WTC11 (cell line): ENCODE data around the gene S100A13. TPM values are rescaled to one million over a fixed set of nuclear protein-coding genes. Genes with fewer than 3 reads are reported as not detected.

ENCODE experiments used
- ATAC-seq: fragments of 200-7000 bp; cut with Tn5 transposase; 2 replicates; pipeline ENCODE4 v1.10.0; 2021; ENCODE audit warnings: mild to moderate bottlenecking, moderate library complexity
- CTCF ChIA-PET: fragments of 300-600 bp; sonication (Branson Sonifier 250); formaldehyde crosslinking; loops from one replicate; lab custom pipeline; 2021; ENCODE audit warnings: antibody characterized with exemption; lab: Charles Lee
- POLR2A ChIA-PET: fragments of 350-600 bp; sonication (Branson Sonifier 250); formaldehyde crosslinking; loops from one replicate; lab custom pipeline; 2021; ENCODE audit warnings: antibody characterized with exemption; lab: Charles Lee
- DNase-seq: peaks from one replicate; pipeline ENCODE4 v3.0.0; 2021; ENCODE audit warnings: low spot score
- H3K27ac Mint-ChIP-seq: 2 replicates; pipeline ENCODE4 v1.8.0; 2021; ENCODE audit warnings: mixed read lengths
- H3K27me3 Mint-ChIP-seq: 2 replicates; pipeline ENCODE4 v1.8.0; 2021; ENCODE audit warnings: low read depth, mild to moderate bottlenecking, moderate library complexity, mixed read lengths
- H3K36me3 Mint-ChIP-seq: 2 replicates; pipeline ENCODE4 v1.8.0; 2021; ENCODE audit warnings: mixed read lengths
- H3K4me1 Mint-ChIP-seq: 2 replicates; pipeline ENCODE4 v1.8.0; 2022; ENCODE audit warnings: mixed read lengths
- H3K4me3 Mint-ChIP-seq: 2 replicates; pipeline ENCODE4 v1.8.0; 2021; ENCODE audit warnings: mild to moderate bottlenecking, moderate library complexity, mixed read lengths
- H3K9me3 Mint-ChIP-seq: 2 replicates; pipeline ENCODE4 v1.8.0; 2021; ENCODE audit warnings: mixed read lengths
- FOXJ3 ChIP-seq: sonication (generic); formaldehyde crosslinking; IDR thresholded peaks from 2 replicates; pipeline ENCODE4 v1.9.0; 2021; ENCODE audit warnings: missing genetic modification reagents, mild to moderate bottlenecking, borderline replicate concordance
- FOXK1 ChIP-seq: sonication (generic); formaldehyde crosslinking; IDR thresholded peaks from 2 replicates; pipeline ENCODE4 v1.8.0; 2022; ENCODE audit warnings: mild to moderate bottlenecking, moderate library complexity, missing genetic modification reagents
- FOXP1 ChIP-seq: sonication (generic); formaldehyde crosslinking; IDR thresholded peaks from 2 replicates; pipeline ENCODE4 v1.8.0; 2022; ENCODE audit warnings: missing genetic modification reagents, mild to moderate bottlenecking, moderate library complexity, borderline replicate concordance
- GABPB1 ChIP-seq: sonication (generic); formaldehyde crosslinking; IDR thresholded peaks from 2 replicates; pipeline ENCODE4 v1.8.1; 2023; ENCODE audit warnings: mild to moderate bottlenecking, missing genetic modification reagents
- GTF2I ChIP-seq: fragments of 250-450 bp; sonication (Bioruptor Pico); conservative IDR thresholded peaks from 2 replicates; pipeline ENCODE4 v1.4.0; 2021; ENCODE audit warnings: mild to moderate bottlenecking
- HMGXB4 ChIP-seq: sonication (generic); formaldehyde crosslinking; IDR thresholded peaks from 2 replicates; pipeline ENCODE4 v1.8.1; 2023; ENCODE audit warnings: mild to moderate bottlenecking, moderate library complexity, missing genetic modification reagents
- JAZF1 ChIP-seq: fragments of 250-450 bp; sonication (Bioruptor Pico); IDR thresholded peaks from 2 replicates; pipeline ENCODE4 v1.9.0; 2021; ENCODE audit warnings: moderate library complexity, mild to moderate bottlenecking, inconsistent platforms
- NR2C2 ChIP-seq: sonication (generic); formaldehyde crosslinking; IDR thresholded peaks from 2 replicates; pipeline ENCODE4 v1.8.0; 2022; ENCODE audit warnings: mild to moderate bottlenecking, missing genetic modification reagents
- NR3C1 ChIP-seq: sonication (generic); formaldehyde crosslinking; conservative IDR thresholded peaks from 2 replicates; pipeline ENCODE4 v1.8.1; 2023; ENCODE audit warnings: low read depth, mild to moderate bottlenecking, missing genetic modification reagents
- OVOL2 ChIP-seq: fragments of 250-450 bp; sonication (Bioruptor Pico); IDR thresholded peaks from 2 replicates; pipeline ENCODE4 v1.9.0; 2021; ENCODE audit warnings: mild to moderate bottlenecking, borderline replicate concordance
- SMAD4 ChIP-seq: sonication (generic); formaldehyde crosslinking; IDR thresholded peaks from 2 replicates; pipeline ENCODE4 v1.8.0; 2022; ENCODE audit warnings: mild to moderate bottlenecking, missing genetic modification reagents
- SP1 ChIP-seq: sonication (generic); formaldehyde crosslinking; conservative IDR thresholded peaks from 2 replicates; pipeline ENCODE4 v1.8.1; 2022; ENCODE audit warnings: missing genetic modification reagents
- TCF7 ChIP-seq: sonication (generic); formaldehyde crosslinking; IDR thresholded peaks from 2 replicates; pipeline ENCODE4 v1.8.0; 2022; ENCODE audit warnings: mild to moderate bottlenecking, low read depth, missing genetic modification reagents, moderate library complexity
- ZNF317 ChIP-seq: sonication (generic); formaldehyde crosslinking; IDR thresholded peaks from 2 replicates; pipeline ENCODE4 v1.8.1; 2023; ENCODE audit warnings: low read depth, mild to moderate bottlenecking, moderate library complexity, missing genetic modification reagents, borderline replicate concordance
- ZNF396 ChIP-seq: fragments of 250-450 bp; sonication (Bioruptor Pico); IDR thresholded peaks from 2 replicates; pipeline ENCODE4 v1.8.0; 2021; ENCODE audit warnings: mild to moderate bottlenecking, moderate library complexity, borderline replicate concordance
- ZNF423 ChIP-seq: fragments of 250-450 bp; sonication (Bioruptor Pico); IDR thresholded peaks from 2 replicates; pipeline ENCODE4 v2.1.2; 2022; ENCODE audit warnings: mild to moderate bottlenecking, moderate library complexity
- ZNF671 ChIP-seq: fragments of 250-450 bp; sonication (Bioruptor Pico); IDR thresholded peaks from 2 replicates; pipeline ENCODE4 v1.8.0; 2021; ENCODE audit warnings: mild to moderate bottlenecking
- total RNA-seq: library from RNA; stranded (reverse); gene quantifications from 3 replicates; pipeline ENCODE4 v1.2.3, GENCODE V29; 2021
- TF ChIP-seq, protein P1 (sequence below): sonication (generic); formaldehyde crosslinking; conservative IDR thresholded peaks from 2 replicates; pipeline ENCODE4 v1.8.1; 2023; ENCODE audit warnings: mild to moderate bottlenecking, low read depth, missing genetic modification reagents, moderate library complexity
- TF ChIP-seq, protein P2 (sequence below): sonication (generic); formaldehyde crosslinking; IDR thresholded peaks from 2 replicates; pipeline ENCODE4 v1.8.1; 2022; ENCODE audit warnings: missing genetic modification reagents, borderline replicate concordance
- TF ChIP-seq, protein P3 (sequence below): sonication (generic); formaldehyde crosslinking; conservative IDR thresholded peaks from 2 replicates; pipeline ENCODE4 v1.8.1; 2022; ENCODE audit warnings: mild to moderate bottlenecking, missing genetic modification reagents
- TF ChIP-seq, protein P4 (sequence below): fragments of 250-450 bp; sonication (Bioruptor Pico); IDR thresholded peaks from 2 replicates; pipeline ENCODE4 v1.9.0; 2021; ENCODE audit warnings: mild to moderate bottlenecking, borderline replicate concordance
- TF ChIP-seq, protein P5 (sequence below): sonication (generic); formaldehyde crosslinking; IDR thresholded peaks from 2 replicates; pipeline ENCODE4 v1.8.1; 2022; ENCODE audit warnings: low read depth, mild to moderate bottlenecking, moderate library complexity, missing genetic modification reagents, borderline replicate concordance

Gene S100A13
- total RNA-seq, 1 experiment from 2014 or later = 68.4 TPM

GRCh38 chr1:153655333-153655732, 28.0 kb upstream of the S100A13 start (continued):
- TF ChIP-seq, protein P1, sequence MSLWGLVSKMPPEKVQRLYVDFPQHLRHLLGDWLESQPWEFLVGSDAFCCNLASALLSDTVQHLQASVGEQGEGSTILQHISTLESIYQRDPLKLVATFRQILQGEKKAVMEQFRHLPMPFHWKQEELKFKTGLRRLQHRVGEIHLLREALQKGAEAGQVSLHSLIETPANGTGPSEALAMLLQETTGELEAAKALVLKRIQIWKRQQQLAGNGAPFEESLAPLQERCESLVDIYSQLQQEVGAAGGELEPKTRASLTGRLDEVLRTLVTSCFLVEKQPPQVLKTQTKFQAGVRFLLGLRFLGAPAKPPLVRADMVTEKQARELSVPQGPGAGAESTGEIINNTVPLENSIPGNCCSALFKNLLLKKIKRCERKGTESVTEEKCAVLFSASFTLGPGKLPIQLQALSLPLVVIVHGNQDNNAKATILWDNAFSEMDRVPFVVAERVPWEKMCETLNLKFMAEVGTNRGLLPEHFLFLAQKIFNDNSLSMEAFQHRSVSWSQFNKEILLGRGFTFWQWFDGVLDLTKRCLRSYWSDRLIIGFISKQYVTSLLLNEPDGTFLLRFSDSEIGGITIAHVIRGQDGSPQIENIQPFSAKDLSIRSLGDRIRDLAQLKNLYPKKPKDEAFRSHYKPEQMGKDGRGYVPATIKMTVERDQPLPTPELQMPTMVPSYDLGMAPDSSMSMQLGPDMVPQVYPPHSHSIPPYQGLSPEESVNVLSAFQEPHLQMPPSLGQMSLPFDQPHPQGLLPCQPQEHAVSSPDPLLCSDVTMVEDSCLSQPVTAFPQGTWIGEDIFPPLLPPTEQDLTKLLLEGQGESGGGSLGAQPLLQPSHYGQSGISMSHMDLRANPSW (CRISPR knock-in tag) = no peak
- TF ChIP-seq, protein P2, sequence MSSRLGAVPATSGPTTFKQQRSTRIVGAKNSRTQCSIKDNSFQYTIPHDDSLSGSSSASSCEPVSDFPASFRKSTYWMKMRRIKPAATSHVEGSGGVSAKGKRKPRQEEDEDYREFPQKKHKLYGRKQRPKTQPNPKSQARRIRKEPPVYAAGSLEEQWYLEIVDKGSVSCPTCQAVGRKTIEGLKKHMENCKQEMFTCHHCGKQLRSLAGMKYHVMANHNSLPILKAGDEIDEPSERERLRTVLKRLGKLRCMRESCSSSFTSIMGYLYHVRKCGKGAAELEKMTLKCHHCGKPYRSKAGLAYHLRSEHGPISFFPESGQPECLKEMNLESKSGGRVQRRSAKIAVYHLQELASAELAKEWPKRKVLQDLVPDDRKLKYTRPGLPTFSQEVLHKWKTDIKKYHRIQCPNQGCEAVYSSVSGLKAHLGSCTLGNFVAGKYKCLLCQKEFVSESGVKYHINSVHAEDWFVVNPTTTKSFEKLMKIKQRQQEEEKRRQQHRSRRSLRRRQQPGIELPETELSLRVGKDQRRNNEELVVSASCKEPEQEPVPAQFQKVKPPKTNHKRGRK (CRISPR knock-in tag) = no peak

GRCh38 chr1:153652805-153653500, 25.6 kb upstream of the S100A13 start:
- peak overlapping the region; percentile 56; the same call in 1 of the 2 replicates for H3K27ac Mint-ChIP-seq
- no peaks in the 10 kb centered on the region for H3K36me3 Mint-ChIP-seq
- ChIA-PET CTCF (interaction anchor here (1.2 kb wide), 1 partner anchor 26 kb away, joined by 4 read pairs; the partner anchor contains the start of gene S100A13), POLR2A (no interaction called here)
- H3K4me1 Mint-ChIP-seq = peaks cover under 1% of the 10 kb centered on the region; the same call in 1 of the 2 replicates
- peaks cover 2% of the 10 kb centered on the region; the same call in 1 of the 2 replicates for H3K27me3 Mint-ChIP-seq
- H3K9me3 Mint-ChIP-seq = no peaks in the 10 kb centered on the region
- no peak overlapping the region for H3K4me3 Mint-ChIP-seq
- TF ChIP-seq NR3C1 (CRISPR knock-in tag) (no peak), ZNF396 (CRISPR knock-in tag) (no peak), JAZF1 (CRISPR knock-in tag) (no peak), GABPB1 (CRISPR knock-in tag) (no peak), ZNF671 (CRISPR knock-in tag) (no peak), HMGXB4 (CRISPR knock-in tag) (no peak), NR2C2 (CRISPR knock-in tag) (no peak), SP1 (CRISPR knock-in tag) (no peak), OVOL2 (no peak), FOXP1 (no peak), TCF7 (no peak), ZNF423 (CRISPR knock-in tag) (no peak), FOXK1 (CRISPR knock-in tag) (no peak), SMAD4 (CRISPR knock-in tag) (no peak), FOXJ3 (no peak), ZNF317 (CRISPR knock-in tag) (no peak), GTF2I (CRISPR knock-in tag) (no peak)
- TF ChIP-seq, protein P3, sequence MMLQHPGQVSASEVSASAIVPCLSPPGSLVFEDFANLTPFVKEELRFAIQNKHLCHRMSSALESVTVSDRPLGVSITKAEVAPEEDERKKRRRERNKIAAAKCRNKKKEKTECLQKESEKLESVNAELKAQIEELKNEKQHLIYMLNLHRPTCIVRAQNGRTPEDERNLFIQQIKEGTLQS (CRISPR knock-in tag) = no peak
- TF ChIP-seq, protein P4, sequence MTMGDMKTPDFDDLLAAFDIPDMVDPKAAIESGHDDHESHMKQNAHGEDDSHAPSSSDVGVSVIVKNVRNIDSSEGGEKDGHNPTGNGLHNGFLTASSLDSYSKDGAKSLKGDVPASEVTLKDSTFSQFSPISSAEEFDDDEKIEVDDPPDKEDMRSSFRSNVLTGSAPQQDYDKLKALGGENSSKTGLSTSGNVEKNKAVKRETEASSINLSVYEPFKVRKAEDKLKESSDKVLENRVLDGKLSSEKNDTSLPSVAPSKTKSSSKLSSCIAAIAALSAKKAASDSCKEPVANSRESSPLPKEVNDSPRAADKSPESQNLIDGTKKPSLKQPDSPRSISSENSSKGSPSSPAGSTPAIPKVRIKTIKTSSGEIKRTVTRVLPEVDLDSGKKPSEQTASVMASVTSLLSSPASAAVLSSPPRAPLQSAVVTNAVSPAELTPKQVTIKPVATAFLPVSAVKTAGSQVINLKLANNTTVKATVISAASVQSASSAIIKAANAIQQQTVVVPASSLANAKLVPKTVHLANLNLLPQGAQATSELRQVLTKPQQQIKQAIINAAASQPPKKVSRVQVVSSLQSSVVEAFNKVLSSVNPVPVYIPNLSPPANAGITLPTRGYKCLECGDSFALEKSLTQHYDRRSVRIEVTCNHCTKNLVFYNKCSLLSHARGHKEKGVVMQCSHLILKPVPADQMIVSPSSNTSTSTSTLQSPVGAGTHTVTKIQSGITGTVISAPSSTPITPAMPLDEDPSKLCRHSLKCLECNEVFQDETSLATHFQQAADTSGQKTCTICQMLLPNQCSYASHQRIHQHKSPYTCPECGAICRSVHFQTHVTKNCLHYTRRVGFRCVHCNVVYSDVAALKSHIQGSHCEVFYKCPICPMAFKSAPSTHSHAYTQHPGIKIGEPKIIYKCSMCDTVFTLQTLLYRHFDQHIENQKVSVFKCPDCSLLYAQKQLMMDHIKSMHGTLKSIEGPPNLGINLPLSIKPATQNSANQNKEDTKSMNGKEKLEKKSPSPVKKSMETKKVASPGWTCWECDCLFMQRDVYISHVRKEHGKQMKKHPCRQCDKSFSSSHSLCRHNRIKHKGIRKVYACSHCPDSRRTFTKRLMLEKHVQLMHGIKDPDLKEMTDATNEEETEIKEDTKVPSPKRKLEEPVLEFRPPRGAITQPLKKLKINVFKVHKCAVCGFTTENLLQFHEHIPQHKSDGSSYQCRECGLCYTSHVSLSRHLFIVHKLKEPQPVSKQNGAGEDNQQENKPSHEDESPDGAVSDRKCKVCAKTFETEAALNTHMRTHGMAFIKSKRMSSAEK = no peak
- TF ChIP-seq, protein P5, sequence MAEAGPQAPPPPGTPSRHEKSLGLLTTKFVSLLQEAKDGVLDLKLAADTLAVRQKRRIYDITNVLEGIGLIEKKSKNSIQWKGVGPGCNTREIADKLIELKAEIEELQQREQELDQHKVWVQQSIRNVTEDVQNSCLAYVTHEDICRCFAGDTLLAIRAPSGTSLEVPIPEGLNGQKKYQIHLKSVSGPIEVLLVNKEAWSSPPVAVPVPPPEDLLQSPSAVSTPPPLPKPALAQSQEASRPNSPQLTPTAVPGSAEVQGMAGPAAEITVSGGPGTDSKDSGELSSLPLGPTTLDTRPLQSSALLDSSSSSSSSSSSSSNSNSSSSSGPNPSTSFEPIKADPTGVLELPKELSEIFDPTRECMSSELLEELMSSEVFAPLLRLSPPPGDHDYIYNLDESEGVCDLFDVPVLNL (CRISPR knock-in tag) = no peak
- ATAC-seq (no peak), DNase-seq (no peak)
